Activated CD4-positive, CD25-positive, alpha-beta regulatory T cell treated with anti-CD3 and anti-CD28 coated beads, Interleukin-2, amount 50 U/mL, for 24 hours (primary cell): ENCODE data around the gene JADE1.
A peak's percentile ranks its signal among the peaks of the same experiment; 100 is the strongest.

Source experiments
- ATAC-seq, 2 donors: fragments of 150-1000 bp; cut with Tn5 transposase; one replicate each; pipeline ENCODE4 v1.10.0; 2021; ENCODE audit warnings: mild to moderate bottlenecking in 1 of 2, moderate library complexity in 1 of 2

The JADE1 gene

DNA sequence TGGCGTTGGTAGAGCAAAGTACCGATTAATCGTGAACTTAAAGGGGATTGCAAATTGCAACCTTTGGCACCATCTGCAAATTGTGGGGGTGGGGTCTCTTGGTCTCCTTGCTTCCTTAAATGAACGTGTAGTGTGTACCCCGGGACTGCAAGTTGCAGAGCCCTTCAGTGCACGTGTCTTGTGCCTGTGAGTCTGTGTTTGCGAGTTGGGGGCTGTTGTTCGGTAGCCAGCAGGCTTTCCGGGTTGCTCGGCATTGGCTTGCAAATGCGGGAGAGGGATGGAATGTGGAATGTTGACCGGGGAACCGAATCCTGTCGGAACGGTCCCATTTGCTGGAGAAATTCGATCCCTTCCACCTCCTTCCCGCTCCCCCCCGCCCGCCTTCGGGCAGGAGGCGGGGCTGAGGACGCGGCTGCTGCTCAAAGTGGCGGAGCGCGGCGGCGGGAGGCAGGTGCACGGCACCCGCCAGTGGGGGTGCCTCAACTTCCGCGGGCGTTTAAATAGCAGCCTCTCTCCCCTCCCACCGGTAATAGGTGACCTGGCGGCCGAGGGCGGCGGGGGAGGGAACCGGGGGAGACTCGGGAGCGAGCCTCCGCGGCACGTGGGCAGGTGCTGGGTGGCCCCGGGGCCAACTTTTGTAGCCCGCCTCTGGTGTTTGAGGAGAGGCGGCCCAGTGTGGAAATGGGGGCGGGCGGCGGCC lies 1.5 kb downstream of the JADE1 start:
- peak; percentile 41 to 49 for ATAC-seq

DNA sequence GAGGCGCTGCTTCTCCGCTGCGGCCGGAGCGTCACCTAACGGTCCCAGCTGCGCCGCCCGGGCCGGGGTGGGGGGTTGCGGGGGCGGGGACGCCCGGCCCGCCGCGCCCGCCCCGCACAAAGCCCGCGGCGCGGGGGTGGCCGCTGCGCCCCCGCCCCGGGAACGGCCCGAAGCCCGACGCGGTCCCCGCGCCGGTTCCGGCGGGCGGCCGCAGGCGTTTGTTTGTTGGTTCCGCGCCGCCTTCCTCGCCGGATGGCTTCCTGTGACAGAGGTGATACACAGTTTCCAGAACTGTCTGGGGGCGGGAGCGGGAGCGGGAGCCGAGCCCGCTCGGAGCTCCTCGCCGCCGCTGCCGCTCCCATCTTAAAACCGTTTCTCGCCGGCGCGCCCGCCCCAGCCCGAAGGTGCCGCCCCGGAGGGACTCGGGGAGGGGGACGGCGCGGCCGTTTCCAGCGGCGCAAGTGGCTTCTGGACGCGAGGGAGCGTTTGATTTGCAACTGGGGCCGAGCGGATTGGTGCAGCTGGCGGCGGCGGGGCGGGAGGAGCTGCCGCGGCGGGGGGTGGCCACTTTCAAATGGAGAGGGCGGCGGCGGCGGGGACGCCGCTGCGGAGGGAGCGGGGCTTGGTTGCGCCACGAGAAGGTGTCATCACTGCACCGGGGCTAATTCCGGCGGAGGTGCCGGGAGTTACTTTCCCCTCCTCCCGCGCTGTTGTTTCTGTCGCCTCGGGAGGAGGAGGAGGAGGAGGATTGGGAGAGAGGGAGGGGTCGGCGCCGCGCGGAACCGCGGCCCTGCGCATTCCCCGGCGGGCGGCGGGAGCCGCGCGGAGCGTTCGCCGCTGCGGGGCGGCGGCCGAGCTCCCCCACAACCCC lies 2.3 kb downstream of the JADE1 start:
- peak; percentile 40 to 44 for ATAC-seq

DNA sequence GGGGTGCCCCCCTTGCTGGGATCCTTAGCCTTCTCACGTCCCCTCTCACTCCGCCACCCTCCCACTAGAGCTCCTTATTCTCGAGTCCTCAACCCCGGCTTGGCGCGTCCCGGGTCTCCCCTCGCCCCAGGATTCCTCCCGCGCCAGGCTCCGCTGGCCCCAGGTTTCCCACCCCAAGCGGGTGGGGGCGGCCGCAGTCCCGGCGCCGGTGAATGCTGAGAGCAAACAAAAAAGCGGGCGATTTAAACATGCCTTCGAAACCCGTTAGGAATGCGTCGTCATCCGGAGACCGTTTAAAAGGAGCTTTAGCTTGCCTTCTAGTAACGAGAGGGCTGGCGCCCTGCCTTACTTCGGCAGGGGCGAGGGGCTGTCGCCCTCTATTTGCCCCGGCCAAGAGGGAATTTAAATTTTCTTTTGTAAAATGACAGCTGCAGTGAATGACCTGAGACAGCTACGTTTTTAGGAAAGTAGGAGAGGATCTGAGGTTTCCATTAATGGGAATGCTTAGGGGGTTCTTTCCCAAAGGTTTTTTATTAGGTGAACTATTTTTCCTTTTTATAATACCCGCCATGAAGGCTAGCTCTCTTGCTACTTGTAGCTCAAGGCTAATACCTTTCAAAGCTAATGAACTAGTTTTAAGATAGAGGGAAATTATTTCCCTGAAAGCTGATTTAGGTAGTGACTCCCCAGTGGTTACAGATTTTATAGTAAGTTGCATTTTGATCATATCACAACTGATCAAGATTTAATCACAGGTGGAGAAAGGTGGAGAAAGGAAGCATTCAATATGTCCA lies 3.1 kb downstream of the JADE1 start:
- ATAC-seq = no peak

DNA sequence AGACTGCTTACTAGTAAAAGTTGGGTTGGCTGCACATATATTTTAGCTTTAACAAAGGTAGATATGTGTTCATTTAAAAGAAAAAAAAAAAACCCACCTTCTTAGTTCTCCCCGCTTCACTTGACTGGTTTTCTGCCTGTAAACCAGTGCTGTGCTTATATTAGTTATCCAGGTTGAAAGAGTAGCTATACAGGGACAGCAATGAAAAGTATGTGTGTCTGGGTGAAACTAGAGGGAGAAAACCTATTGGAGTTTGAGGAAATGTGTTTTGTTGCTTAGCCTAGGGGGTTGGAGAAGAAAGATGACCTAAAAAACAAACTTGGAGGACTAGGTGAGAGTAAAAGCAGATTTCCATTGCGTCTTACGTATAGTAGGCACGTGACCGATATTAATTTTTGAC lies 4.5 kb downstream of the JADE1 start:
- no peak for ATAC-seq

DNA sequence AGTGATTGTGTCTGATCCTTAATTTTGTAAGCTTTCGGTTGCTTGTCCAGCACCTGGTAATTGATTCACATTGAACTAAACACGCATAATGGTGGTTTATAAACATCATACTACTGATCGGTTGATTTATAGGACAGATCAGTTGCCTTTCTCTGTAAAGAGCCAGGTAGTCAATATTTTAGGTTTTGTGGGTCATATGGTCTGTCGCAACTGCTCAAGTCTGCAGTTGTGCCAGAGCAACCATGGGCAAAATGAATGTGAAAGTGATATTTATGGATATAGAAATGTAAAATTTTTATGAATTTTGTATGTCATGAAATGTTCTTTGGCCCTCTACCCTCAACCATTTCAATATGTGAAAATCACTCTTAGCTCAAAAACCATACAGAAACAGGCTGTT lies 8.9 kb downstream of the JADE1 start:
- ATAC-seq = no peak

DNA sequence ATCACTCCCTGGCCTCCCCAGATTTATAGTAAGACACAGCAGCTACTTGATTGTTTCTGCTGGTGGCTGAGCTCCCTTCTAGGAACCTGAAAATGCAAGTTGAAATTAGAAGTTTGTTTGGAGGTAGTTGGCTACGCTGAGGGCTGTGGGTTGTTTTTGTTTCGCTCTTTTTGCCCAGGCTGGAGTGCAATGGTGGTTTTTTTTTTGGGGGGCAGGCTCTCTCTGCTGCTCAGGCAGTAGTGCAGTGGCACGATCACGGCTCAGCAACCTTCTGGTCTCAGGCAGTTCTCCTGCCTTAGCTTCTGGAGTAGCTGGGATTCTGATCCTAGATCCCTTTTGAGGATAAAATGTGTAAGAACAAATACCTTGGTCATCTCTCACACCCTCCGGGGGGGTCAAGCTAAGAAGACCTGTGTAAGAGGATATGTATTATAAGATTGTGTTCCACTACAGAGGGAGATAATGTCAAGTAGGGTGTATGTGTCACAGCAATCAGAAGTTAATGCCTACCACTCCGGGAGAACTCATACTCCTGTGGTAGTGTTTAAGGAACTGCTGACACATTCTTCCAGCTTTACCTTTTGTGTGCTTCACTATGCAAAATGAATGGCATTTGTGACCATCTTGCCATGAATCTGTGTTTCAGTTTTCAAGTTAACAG lies 9.7 kb downstream of the JADE1 start:
- ATAC-seq = peak in 1 of 2 donors; percentile 6

DNA sequence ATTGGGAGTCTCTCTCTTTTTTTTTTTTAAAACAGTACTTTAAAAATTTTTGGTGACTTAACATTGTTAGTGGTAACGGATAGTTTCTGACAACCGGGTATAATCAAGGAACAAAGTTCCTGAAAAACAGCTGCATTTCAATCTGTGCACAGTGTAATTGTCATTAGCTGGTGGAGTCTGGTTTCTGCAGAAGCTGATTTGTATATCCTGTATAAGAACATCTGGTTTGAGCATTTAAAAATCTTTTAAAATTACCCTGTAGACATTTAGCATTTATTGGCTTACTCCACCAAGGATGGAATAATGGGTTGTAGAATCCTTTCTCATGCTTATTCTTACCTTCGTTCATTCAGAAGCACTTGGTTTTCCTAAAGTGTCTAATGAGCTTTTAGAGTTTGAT lies 11.2 kb downstream of the JADE1 start:
- ATAC-seq = no peak

DNA sequence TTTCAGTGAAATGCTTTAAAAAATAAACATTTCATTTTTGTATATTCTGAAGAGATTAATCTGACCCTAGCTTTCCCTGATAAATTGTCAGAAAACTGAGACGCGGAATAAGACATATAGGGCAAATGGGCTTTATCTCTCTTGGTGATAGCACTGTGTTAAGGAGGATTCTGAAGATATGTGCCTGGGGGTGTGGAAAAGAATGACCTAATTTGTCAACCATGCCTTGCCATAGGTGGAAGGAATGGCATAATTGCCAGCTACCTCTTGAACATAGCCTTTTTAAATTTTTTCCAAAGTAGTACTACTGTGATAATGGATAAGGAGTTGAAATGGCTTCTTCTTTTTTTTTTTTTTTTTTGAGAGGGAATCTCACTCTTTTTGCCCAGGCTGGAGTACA lies 11.7 kb downstream of the JADE1 start:
- ATAC-seq = no peak

DNA sequence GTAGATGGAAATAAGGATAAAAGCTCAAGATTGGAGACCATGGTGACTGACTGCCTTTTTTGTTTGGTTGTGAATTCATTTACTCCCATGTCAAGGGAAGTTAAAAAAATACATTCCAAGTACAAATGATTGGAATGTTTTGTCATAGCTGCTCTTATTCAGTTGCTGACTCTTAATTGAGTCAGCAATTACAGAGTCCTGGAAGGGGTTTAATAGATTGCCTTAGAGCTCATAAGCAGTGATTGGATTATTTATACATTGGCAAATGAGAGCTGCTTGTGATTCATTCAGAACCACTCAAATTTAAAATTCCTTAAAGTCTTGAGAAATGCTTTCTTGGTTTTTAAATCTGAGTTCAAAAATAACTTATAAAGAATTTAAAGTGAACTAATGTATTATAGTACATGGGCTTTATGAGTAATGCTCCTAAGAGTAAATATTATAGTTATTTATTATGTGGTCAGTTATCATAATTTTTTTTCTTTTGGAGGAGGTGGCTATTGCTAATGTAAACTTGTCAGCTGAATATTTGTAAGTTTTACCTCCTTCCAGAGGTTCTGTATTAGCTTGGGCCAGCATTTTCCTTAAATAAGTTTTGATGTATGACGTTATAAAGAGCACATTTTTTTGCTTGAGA lies 13.6 kb downstream of the JADE1 start:
- no peak for ATAC-seq

DNA sequence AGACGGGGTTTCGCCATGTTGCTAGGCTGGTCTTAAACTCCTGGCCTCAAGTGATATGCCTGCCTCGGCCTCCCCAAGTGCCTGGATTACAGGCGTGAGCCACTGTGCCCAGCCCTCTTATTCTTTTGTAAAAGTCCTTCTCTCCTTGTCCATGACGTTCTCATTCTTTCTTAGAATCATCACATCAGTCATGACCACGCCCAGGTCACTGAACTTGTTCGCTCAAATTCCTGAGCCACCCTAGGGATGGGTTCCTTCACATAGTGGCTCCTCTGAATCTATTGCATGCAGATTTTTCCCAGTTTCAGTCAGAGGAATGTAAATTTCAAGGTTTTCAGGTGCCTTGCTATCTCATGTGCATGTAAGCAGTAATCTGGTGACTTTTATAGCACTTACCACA lies 15.7 kb downstream of the JADE1 start:
- ATAC-seq = no peak

DNA sequence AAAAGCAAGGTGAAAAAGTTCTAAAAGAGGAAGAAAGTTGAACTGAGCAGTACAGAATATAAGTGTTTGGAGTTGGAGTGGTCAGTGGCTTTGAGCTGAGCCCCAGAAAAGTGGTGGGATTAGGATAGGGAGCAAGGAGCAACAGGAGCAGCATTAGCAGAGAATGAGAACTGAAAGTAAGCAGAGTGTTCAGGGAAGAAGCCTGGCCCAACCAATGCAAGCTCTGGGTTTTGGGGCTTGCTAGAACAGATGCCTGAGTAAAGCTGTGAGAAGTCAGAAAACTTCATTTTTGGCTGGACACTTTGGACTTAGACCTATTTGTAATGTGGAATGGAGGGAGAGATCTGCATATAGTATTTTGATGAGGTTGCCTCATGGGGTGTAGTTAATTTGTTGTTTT lies 17.8 kb downstream of the JADE1 start:
- no peak for ATAC-seq

DNA sequence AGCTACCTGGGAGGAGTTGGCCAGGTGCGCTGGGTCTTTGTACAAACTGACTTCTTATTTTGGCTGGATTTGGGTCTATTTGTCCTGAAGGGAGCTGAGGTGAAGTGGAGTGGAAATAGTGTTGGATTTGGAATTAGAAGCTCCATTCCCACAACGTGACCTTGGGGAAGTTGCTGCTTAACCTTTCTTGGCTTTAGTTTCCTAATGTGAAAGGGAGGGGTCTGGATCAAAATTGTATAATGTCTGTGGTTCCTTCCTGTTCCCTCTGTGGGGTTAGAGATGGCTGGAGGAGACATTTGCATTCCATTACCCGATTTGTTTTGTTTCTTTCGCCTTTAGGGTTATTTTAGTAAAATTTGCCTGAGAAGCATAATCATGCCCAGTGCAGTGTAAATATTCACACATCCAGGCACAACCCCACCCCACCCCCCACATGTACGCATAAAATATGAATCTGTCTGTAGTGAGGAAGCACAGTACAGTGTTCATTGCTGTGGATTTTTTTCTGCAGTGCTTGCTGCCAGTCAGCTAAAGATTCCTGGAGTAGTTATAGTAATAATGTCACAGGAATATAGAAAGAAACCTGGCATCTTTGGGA lies 21.5 kb downstream of the JADE1 start:
- no peak for ATAC-seq

DNA sequence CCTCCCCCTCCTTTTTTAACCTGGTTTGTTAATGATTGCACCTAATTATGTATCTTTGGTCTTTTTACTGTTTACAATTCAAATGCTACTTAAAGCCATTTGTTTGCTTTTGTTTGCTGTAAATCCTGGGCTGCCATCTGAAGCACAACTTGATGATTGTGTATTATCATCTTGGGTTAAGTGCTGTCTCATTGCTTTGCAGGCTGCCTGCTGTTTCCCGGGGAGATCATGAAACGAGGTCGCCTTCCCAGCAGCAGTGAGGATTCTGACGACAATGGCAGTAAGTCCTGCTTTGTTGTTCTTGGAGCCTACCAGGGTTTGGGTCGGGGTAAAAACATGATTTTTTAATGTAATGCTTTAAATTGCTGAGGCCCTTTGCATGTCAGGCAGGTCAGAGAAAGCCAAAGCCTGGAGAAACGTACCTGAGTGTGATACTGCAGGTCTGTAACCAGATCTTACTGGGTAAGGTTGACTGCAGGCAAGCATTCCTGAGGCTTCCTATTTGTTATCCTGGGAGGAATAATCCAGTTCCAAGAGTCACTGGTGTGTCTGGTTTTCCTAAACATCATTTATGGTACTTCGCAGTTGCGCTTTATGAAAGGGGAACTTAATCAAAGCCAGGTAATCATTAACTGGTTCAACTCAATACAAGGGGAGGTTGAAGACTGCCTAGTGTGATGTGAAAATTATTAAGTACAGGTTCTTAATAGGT lies 22.2 kb downstream of the JADE1 start:
- ATAC-seq = no peak

DNA sequence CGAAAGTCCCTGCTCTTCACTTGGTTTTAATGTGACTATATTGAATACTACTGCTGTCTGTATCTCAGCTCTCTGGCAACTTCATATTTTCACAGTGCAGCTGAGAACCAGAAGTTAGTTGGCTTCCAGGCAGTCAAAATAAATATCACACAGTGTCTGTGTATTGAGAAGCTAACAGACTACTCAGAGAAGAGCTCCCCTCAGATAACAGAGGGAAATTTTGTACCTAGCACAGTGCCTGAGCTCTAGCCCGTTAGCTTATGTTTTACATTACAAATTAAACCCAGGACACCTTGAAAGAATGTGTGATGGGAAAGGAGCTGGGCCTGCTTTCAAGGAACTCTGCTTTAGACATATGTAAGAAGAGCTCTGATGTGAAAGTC lies 22.7 kb downstream of the JADE1 start:
- ATAC-seq = no peak

DNA sequence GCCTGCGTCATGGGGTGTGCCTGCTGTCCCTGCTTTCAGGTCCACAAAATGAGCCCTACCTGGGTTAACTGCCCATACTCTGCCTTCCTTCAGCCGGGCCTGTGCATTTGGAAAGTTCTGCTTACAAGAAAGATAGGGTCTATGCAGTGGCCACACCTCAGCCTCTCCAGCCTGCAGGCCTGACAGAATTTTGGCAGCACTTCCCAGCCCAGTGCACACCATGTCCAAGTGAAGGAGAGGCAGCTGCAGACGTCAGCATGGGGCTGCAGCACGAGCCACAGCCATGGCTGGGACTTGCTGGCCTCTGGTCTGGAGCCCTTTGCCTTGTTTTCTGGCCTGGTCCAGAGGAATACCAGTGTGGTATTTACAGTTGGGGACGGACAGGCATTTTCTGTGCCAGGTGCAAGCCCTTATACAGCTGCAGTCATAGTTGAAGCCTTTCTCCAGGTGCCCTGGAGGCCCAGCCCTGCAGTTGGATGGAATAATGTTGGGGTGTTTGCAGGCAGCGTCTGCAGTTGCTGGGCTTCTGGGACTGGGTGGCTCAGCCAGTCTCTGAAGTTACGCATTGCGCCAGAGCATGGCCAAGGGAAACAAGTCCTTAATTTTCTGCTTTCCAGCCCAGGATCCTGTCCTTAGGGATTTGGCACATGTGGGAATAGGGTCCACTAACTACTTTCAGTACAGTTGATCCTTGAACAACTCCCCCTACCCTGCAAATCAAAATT lies 26.2 kb downstream of the JADE1 start:
- no peak for ATAC-seq

DNA sequence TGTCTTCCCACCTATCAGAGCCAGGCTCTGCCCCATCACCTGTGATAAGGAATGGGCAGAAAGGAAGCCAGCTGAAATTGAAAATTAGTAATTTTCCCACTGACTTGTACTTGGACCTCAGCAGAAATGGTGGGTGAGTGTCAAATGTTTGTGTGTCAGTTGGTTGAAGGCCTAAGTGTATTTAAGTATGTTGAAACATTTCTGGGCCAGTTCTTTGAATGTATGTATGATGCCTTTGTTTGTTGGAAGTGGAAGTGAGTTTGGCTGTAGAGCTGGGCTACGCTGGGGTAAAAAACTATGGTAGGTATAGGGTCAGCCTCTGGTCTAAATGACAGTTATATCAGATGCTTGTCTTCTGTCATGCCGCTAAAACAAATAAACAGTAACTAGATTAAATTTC lies 27.7 kb downstream of the JADE1 start:
- ATAC-seq = no peak

DNA sequence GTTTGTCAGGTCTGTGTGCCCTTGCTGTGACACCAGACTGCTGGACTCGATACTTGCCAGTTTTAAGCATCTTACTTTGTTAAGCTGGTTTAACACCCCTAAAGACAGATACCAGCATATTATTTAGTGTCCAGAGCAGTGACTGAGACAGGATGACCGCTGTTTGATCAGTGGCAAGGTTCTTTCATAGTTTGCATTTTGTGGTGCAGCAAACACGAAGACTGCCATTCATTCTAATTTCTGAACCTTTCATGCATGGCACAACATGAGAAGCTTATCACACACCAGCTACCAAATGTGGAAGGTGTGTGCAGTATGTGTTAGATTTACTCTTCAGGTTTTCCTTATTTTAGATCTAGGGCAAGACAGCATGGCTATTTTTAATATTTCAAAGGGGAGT lies 28.2 kb downstream of the JADE1 start:
- ATAC-seq = no peak

DNA sequence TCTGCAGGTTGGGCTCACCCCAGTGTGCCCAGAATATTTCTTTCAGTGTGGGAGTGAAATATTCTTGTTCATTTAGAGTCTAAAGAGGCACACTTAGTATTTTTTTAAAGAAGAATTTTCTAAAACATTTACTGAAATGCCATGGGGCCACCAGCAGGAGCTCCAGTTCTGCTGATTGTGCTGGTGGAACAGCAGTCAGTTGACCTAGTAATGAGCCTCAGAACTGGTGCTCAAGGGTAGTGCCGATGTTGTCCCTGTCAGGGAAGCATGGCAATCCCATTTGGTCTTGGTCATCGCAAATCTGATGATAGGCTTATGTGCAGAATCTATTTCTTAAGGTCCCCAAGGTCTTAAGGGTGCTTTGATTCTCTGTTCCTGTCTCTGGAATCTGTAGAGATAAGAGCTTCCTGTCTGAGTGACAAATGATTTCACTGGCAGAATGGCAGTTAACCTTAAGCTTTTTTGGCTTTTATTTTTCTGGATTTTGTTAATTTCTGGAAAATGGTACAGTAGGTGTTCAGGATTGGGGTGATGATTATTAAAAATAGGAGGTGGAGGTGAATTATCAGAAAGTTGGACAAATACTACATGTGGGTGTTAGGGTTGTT lies 31.3 kb downstream of the JADE1 start:
- no peak for ATAC-seq

DNA sequence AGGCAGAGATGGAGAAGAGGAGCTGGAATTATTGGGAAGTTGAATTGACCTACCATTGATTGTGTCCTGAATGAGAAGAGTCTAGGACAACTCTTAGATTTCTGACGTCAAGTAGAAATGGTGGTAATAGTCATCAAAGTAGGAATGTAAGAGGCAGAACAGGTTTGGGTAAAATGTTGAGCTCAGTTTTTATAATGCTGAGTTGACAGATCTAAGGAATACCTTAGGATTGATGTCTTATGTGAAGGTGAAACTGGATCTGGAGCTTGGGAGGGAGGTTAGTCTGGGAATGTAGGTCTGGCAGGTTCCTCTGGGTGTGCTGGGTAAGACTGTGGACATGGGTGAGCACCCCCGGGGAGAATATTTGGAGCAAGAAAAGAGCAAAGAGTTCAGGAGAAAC lies 31.9 kb downstream of the JADE1 start:
- ATAC-seq = no peak

DNA sequence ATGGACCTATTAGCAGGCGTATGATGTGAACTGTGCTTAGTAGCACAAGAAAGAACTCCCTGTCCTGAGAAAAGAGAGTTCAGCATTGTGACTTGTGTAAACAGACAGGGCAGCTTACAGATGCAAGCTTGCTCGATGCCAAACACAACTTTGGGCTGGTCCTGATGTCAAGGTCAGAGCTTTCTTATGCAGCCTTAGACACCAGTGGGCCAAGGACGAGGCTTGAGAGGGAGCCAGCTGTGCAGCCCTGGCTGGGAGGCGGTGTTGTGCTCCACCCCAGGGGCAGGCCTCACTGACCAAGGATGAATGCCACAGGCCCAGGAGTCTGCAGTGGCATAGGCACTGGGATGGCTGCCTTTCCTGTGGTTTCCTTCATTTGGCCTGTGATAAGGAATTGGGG lies 35.4 kb downstream of the JADE1 start:
- ATAC-seq = no peak
